ENCODE data around the gene TIGD1.

DNA sequence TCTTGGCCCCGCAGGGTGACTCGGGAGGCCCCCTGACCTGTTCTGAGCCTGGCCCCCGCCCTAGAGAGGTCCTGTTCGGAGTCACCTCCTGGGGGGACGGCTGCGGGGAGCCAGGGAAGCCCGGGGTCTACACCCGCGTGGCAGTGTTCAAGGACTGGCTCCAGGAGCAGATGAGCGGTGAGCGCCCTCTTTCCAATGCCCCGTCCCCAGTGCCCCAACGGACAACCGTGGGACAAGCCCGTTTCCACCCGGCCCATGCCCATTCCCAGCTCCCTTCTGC, 27.0 kb downstream of the TIGD1 start:
- TF ChIP-seq CTCF (conservative IDR thresholded peaks at IDR 0.05; ENCODE audit: low read length) (no peak), EZH2phosphoT487 (IDR thresholded peaks at IDR 0.05; ENCODE audit: borderline replicate concordance) (no peak)
